Activated naive CD8-positive, alpha-beta T cell treated with anti-CD3 and anti-CD28 coated beads, Interleukin-2, amount 50 U/mL, for 16 hours (primary cell): Measurements from ENCODE around the gene GLRA3.
"Not testable (repeated sequence)": the region's sequence is repeated elsewhere in the genome, so short reads cannot be mapped to it uniquely, and the experiment has no call there.

Experiments used
- DNase-seq: peaks from one replicate; pipeline ENCODE4 v3.0.0-alpha.2; 2020; ENCODE audit warnings: low read depth, low spot score

GLRA3 gene

DNA sequence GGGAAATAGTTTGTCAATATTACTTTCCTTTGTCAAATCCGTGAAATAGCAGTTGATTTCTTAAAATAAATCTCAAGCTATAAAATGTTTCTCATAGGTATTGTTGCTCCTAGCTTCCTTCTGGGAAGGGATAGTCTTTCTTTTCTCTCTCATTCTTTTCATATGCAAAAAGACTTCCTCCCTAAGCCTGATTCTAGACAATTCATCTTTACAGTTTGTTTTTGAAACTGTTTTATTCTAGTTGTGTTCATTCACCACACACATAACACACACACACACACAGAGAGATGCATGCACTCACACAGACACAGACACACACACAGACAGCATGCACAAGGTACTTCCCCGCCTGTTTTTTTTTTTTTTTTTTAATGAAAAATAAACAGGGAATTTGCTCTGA, 18.2 kb downstream of the GLRA3 start:
- no peak for DNase-seq

DNA sequence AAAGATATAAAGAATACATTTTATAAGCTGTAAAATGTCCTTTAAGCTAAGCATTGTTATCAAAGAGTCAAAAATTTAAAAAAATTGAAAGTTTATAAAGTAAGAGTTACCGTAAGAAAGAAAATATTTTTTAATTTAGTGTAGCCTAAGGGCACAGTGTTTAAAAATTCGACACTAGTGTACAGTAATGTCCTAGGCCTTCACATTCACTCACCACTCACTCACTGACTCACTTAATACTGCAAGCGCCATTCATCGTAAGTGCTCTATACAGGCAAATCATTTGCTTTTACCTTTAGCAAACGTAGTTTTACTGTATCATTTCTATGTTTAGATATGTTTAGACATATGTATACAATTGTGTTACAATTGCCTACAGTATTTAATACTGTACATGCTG, 20.2 kb downstream of the GLRA3 start:
- DNase-seq, result no peak

DNA sequence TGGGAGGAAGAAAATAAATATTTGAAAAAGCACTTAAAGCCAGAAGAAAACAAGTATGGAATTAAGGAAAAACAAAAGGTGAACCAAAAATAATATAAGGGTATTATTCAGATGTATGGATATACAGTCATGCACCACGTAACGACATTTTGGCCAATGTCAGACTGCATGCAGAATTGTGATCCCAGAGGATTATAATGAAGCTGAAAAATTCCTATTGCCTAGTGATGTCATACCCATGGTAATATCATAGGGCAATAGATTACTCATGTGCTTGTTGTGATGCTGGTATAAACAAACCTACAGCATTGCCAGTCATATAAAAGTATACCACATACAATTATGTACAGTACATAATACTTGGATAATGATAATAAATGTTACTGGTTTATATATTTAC, 20.9 kb downstream of the GLRA3 start:
- no peak for DNase-seq

DNA sequence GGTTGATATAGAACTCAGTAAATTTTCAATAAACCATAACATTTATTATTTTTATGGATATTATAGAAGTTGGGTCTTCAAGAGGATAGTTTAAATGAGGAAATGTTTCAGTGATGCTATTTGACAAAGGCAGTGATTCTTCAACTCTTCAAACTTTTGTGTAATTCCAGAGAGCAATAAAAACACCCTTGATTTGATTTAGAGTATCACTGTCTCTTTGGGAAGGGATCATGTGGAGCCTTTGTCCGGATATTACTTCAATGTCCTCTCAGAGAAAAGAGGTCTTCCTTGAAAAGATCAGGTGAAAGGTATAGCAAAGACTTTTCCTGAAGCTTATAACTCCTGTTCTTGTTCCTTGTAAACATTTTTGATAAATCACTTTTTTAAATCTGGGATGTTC, 23.3 kb downstream of the GLRA3 start:
- no peak for DNase-seq

DNA sequence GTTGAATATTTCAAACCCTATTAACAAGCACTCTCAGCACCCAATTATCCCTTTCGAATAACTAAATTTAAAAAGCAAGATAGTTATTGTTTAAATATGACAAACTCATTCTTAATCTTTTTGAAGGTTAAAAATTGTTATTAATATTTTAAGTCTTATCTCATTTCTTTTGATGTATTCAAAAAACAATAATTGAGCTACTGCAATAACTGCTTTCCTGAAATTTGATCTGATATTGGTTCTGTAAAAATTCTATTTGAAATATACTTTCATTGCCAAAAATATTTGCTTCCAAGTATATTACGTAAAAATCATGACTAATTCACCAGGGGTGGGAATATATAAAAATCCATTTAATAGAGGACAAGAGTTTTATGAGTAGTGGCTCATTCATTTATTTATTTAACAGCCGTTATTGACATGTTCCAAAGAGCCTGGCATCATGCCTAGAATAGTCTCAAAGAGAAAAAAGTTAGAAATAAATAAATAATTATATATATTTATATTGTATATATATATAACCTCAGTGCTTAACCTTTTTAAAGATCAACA, 34.4 kb downstream of the GLRA3 start:
- DNase-seq, result no peak

DNA sequence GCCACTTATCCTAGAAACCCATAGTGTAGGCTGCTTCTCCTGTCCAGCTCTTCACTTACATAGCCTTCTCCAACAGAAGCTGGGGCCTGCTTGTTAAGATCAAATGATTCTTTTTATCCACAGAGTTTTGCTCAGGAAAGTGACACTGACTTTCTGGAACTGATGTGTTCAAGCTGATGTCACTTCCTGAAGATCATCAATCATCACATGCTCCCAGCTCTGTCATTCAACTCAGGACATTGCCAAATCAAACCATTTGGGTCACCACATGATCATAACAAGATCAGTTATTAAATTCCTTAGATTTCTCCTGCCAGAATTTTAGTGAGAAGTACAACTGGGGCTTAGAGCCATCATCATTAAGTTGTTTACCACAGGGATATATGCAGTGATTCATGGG, 39.4 kb downstream of the GLRA3 start:
- DNase-seq, result no peak

DNA sequence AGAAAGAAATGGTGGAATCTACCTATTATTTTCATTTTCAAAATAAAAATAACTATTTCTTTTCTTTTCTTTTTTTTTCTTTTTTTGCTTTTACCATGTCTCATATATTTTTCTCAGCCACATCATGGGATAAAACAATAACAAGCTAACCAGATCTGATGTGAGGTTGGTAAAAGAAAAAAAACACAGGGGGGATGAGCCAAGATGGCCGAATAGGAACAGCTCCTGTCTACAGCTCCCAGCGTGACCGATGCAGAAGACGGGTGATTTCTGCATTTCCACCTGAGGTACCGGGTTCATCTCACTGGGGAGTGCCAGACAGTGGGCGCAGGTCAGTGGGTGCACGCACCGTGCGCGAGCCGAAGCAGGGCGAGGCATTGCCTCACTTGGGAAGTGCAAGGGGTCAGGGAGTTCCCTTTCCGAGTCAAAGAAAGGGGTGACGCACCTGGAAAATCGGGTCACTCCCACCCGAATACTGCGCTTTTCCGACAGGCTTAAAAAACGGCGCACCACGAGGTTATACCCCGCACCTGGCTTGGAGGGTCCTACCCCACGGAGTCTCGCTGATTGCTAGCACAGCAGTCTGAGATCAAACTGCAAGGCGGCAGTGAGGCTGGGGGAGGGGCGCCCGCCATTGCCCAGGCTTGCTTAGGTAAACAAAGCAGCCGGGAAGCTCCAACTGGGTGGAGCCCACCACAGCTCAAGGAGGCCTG, 50.6 kb downstream of the GLRA3 start:
- not testable (repeated sequence) for DNase-seq

DNA sequence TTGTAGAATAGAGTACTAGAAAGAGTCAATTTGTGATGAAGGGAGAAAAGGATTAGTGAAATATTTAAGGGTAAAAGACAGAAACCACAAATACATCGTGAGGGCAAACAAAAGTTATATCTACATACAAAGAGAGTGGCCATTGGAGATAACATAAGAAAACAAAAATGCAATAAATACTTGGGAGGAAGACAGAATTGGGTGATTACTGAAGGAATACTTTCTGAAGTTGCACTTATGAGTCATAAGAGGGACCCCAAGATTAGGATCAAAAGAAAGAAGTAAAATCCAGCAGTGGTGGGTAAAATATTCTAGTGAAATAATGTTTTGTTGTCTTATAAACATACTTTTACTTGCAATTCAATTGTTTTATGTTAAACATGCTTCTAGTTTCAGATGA, 53.7 kb downstream of the GLRA3 start:
- no peak for DNase-seq

DNA sequence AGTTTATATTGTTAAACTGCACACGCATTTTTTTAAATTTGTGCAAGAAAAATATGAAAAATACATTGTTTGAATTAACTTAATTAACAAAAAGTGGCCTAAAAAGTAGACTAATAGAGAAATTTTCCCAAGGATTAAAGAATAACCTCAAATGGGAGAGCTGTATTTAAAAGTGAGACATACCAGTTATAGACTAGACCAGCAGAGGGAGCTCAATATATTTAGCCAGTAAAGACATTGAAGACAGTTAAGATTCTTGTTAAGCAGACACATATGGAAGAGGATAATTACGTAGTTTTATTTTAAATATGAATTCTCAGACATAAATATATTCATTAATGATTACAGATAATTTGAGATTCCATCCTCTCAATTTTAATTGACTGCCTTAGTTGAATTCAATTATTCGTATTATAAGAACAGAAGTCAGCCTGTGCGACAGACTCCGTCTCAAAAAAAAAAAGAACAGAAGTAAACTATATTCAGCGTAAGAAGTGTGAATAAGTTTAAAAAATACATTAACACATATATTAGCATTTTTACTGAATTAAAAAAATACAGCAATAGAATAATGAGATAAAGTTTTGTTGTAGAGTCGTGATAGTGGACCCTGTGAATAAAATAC, 64.8 kb downstream of the GLRA3 start:
- no peak for DNase-seq

DNA sequence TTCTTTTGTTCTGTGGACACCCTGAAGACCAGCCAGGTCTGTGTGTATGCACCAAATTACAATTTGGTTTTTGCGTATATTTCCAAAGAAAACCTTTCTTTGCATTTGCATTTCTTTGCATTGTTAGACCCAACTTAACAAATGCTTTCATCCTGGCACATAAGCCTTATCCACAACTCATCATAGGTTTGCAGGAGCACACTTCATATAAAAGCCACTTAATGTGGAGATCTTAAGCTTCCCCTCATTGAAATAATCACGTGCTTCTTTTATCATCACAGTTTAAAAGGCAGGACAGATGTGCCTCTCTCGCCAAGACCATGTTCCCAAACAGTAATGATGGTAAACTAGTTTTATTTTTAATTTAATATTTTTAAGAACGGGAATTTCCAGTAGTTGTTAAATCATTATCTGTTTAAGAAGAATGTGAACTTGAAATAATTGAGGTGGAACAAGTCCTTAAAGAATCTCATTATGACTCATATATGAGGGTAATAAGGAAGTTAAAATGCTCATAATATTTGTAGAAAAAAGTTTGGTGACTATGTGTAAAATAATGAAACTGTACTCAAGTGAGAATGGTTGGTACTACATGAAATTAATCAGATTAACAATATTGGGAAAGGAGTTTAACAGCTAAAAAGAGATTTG, 65.5 kb downstream of the GLRA3 start:
- DNase-seq, result no peak

DNA sequence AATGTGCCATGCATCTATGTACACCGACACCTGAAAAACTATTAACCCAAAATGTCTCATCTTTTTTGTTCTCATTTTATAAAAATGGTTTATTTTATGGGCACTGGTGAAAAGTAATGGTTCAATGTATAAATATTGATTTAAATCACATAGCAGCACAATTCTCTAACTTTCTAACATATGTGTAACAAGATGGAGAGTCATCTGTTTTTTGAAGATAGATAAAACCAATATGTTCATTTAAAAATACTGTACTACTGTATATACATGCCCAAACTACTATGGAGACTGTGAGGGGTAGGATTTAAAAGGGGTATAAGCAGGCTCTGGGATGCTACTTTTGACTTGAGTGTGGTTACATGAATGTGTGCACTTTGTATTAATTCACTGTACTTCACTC, 67.6 kb downstream of the GLRA3 start:
- DNase-seq, result no peak

DNA sequence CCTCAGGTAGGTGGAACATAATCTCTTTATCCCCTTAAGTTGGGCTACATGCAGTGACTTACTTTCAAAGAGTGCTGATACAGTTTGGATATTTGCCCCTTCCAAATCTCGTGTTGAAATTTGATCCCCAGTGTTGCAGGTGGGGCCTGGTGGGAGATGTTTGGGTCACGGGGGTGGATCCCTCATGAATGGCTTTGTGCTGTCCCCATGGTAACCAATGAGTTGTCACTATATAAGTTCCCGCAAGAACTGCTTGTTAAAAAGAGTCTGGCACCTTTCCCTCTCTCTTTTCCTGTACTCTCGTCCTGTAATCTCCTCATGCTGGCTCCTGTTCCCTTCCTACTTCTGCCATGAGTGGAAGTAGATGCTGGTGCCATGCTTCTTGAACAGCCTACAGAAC, 71.3 kb downstream of the GLRA3 start:
- no peak for DNase-seq

DNA sequence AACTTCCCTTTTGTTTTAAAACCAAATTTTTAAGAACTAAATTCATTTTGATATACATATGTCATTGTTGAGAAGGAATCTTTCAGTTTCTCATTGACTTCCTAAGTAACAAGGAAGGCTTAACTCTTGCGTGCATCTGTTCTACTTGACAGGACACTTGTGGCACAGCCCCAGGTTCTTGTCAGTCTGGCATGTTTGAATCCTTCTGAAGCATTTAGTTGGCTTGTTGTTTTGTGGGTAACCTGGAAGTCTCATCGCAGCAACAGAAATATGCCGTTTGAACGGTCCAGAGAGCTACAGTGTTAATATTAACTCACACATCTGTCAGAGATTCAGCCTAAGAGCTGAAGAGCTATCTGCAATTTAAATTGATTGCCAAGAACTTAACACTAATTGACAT, 76.0 kb downstream of the GLRA3 start:
- no peak for DNase-seq

DNA sequence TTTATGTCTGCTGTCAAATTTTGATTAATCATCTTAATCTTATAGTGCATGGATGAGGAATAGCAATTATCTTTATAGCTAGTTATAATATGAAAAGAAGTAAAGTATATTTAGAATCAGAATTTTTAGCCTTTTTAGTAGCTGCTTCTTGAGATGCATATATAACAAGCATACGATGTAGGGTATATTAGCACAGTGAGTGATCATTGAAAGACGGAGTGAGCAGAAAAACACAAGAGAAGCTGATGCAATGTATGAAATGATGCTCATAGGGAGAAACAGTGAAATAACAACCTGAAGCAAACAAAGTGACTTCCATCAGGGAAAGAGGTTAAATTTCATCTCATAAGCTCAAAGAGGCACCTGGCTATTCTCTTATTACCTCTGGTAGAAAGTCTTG, 77.0 kb downstream of the GLRA3 start:
- DNase-seq, result no peak

DNA sequence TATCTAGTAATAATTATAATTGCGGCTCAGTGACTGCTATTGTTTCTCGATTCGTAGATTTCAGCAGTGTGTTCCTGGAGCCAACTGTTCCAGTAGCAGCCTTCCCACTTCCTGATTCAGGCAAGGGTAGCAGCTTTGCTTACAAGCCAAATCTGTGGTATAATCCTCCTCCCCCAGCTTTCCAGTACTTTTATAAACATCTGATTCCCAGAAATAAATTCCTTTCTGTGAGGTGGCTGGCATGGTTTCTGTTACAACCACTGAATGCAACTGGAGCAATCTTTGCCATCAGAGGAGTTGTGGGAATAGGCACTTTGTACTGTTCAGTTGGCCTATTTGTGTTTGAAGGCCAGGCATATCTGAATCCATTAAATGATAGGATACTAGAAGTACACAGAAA, 80.0 kb downstream of the GLRA3 start:
- no peak for DNase-seq

DNA sequence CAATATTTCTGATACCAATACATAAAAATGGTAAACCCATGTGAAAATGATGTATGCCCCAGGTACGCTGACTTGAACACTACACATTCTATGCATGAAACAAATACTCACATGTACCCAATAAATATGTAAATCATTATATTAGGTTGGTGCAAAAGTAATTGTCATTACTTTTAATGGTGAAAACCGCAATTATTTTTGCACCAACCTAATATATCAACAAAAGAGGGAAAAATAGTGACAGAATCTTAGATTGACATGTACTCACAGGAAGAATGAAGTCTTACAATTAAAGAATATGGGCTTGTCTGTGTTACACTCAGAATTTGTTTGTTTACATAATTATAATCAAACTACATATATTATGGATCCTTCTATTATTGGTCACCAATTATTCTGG, 82.3 kb downstream of the GLRA3 start:
- no peak for DNase-seq

DNA sequence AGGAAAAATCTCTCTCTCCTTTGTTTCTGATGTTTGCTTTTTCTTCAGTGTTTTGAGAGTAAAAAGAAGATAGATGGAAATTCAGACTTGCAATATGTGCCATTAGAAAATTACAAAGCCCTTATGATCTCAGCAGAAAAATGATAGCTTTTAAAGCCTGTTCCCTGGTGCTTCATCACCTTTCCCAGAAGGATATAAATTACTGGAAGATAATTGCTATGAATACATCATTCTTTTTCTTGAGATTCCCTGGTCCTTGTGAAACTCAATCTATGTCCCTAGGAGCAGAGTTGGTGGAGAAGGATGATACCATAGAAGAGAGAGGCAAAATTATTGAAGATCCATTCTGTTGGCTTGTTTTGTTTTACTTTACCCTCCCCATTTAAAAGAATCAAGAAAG, 86.5 kb downstream of the GLRA3 start:
- no peak for DNase-seq

DNA sequence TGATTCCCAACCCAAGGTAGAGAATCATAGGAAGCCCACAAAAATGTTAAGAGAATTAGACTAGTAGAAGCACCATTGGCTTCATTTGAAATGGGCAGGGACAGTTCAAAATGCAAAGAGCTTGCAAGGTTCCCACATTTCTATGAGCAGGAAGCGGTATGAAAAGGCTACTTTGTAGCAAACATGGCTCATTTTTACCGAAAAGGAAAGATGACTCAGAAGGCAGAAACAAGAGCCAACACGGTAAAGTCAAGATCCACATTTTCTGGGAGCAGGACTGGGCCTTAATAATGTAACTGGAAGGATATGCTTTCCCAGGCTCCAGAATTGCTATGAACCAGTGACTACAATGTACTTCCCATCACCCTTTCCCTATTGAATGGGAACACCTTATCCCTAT, 89.5 kb downstream of the GLRA3 start:
- no peak for DNase-seq

DNA sequence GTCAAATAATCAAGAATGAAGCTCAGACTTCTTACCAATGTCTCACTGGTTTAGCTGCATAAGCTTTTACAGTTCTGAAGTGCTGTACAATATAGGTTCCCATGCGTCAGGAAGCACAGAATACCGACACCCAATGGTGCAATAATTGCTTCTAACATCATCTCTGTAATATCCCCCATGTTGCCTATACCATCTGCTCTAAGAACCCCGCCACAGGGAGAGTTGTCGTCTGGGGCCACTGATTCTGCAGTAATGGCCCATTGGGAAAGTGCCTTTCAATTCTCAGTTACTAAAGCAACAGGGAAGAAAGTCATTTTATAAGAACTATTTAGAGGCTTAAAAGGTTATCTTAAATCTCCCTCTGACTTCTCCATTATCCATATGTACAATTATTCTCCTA, 94.9 kb downstream of the GLRA3 start:
- DNase-seq, result no peak

DNA sequence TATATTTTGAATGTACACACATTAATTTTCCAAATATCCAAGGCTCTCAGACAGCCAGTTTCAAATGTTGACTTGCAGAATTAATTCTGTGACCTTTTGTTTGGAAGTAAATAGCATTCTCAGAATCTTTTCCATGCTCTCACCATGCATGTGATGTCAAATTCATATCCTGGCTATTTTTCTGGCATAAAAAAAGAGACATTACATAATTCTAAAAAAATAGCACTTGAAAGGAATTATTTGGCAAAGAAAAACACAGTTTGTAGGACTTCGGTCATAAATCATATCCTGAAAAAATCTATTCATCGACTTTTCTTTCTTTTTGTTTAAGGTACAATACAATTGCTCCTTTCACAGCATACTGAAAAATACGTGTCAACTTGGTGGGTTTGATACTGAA, 111.2 kb downstream of the GLRA3 start:
- DNase-seq, result no peak

DNA sequence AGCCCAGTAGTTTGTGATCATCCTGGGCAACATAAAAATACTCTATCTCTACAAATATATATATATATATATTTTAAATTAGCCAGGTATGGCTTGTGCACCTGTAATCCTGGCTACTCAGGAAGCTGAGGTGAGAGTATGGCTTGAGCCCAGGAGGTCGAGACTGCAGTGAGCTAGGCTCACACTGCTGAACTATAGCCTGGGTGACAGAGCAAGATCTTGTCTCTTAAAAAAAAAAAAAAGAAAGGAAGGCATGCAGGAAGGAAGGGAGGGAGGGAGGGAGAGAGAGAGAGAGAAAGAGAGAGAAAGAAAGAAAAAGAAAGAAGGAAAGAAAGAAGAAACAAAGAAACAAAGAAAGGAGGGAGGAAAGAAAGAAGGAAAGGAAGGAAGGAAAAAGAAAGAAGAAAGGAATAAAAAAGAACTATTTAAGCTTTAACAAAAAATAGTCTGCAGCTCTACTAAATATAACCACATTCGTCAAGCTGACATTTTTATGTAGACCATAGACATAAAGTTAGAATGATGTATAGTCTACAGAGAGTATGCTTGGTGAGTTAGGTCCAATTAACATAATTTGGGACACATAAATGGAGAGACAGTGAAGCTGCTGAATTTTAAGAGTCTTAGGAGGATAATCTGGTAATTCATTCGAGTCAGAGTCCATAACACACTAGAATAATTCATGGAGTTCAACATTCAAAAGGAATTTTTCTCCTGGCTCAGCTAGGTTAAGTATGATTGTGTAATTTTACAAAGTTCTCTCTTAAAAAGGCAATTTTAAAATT, 111.9 kb downstream of the GLRA3 start:
- no peak for DNase-seq
